Measurements from ENCODE around the gene SNX25.

GRCh38 chr4:185211035-185211434 is 1.6 kb downstream of the SNX25 start:
- TF ChIP-seq CTCF (IDR thresholded peaks at IDR 0.05; ENCODE audit: insufficient read depth, low read depth, low read length) (no peak), EZH2 (IDR thresholded peaks at IDR 0.05; ENCODE audit: insufficient read depth, low read length) (no peak)
